K562 (cell line): Measurements from ENCODE around the gene ATF4.

ENCODE experiments used
- SPI1 ChIP-seq: IDR thresholded peaks from 2 replicates; pipeline ENCODE4 v1.6.1; 2011; ENCODE audit warnings: low read depth, low read length, control low read depth, borderline replicate concordance
- ZBTB40 ChIP-seq, 2 experiments: fragments of 450-650 bp in 1 of 2; sonication (generic) in 1 of 2; formaldehyde crosslinking in 1 of 2; IDR thresholded peaks; 2 replicates each; pipeline versions ENCODE4 v1.7.1 to v1.9.0; 2016 to 2022; ENCODE audit warnings: inconsistent platforms in 1 of 2, mild to moderate bottlenecking in 1 of 2, missing genetic modification reagents in 1 of 2
- TF ChIP-seq, protein P1 (sequence below), 3 experiments: IDR thresholded peaks in 2 of 3; conservative IDR thresholded peaks in 1 of 3; 2 replicates each; pipeline ENCODE4 v1.5.1; 2011 to 2012; ENCODE audit warnings: low read length in 3 of 3, mild to moderate bottlenecking in 3 of 3, control low read depth in 2 of 3, improper control_type of control experiment in 1 of 3, inconsistent platforms in 1 of 3, low read depth in 1 of 3, mixed read lengths in 1 of 3, moderate library complexity in 1 of 3; ENCODE audit not compliant: insufficient read depth in 2 of 3

DNA sequence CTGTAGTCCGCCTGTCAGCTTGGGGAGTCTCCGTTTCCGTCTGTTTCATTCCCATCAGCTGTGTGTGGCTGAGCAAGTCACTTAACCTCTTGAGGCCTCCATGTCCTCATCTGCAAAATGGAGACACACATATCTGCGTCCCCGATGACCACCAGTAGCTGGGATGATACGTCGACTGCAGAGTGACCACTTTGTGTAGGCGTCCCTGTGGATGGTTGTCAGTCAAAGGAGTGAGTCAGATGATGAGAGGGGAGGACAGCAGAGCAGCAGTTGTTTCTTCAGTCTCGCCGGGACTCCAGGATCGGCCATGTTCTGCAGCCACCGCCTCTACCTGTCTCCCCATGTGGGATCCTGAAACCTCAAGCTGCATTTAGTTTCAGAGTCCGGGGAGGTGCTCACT lies 43.7 kb upstream of the ATF4 start:
- TF ChIP-seq ZBTB40 (IDR thresholded peaks at IDR 0.05) (no peak), ZBTB40 (CRISPR knock-in tag; IDR thresholded peaks at IDR 0.05) (no peak), SPI1 (no peak)
- TF ChIP-seq, protein P1, sequence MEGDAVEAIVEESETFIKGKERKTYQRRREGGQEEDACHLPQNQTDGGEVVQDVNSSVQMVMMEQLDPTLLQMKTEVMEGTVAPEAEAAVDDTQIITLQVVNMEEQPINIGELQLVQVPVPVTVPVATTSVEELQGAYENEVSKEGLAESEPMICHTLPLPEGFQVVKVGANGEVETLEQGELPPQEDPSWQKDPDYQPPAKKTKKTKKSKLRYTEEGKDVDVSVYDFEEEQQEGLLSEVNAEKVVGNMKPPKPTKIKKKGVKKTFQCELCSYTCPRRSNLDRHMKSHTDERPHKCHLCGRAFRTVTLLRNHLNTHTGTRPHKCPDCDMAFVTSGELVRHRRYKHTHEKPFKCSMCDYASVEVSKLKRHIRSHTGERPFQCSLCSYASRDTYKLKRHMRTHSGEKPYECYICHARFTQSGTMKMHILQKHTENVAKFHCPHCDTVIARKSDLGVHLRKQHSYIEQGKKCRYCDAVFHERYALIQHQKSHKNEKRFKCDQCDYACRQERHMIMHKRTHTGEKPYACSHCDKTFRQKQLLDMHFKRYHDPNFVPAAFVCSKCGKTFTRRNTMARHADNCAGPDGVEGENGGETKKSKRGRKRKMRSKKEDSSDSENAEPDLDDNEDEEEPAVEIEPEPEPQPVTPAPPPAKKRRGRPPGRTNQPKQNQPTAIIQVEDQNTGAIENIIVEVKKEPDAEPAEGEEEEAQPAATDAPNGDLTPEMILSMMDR (IDR thresholded peaks at IDR 0.05 in 2 of 3, conservative IDR thresholded peaks at IDR 0.05 in 1 of 3; ENCODE audit: insufficient read depth in 2 of 3, low read depth in 1 of 3, low read length in 3 of 3): no peak
